Hair follicle dermal papilla cell (primary cell): Measurements from ENCODE around the gene PPM1K. TPM values are rescaled to one million over a fixed set of nuclear protein-coding genes. Genes with fewer than 3 reads are reported as not detected.

Source experiments
- small RNA-seq: library from RNA; depleted of rRNA; stranded (forward); fragments of <200 nt; gene quantifications from one replicate; pipeline ENCODE3, GENCODE V24; 2012
- total RNA-seq: library from RNA; depleted of rRNA; stranded (reverse); fragments of >200 nt; gene quantifications from 2 replicates; pipeline ENCODE4 v1.2.3, GENCODE V29; 2012

The PPM1K gene
- 17.6 and 18.0 TPM in 2 replicates for total RNA-seq

DNA sequence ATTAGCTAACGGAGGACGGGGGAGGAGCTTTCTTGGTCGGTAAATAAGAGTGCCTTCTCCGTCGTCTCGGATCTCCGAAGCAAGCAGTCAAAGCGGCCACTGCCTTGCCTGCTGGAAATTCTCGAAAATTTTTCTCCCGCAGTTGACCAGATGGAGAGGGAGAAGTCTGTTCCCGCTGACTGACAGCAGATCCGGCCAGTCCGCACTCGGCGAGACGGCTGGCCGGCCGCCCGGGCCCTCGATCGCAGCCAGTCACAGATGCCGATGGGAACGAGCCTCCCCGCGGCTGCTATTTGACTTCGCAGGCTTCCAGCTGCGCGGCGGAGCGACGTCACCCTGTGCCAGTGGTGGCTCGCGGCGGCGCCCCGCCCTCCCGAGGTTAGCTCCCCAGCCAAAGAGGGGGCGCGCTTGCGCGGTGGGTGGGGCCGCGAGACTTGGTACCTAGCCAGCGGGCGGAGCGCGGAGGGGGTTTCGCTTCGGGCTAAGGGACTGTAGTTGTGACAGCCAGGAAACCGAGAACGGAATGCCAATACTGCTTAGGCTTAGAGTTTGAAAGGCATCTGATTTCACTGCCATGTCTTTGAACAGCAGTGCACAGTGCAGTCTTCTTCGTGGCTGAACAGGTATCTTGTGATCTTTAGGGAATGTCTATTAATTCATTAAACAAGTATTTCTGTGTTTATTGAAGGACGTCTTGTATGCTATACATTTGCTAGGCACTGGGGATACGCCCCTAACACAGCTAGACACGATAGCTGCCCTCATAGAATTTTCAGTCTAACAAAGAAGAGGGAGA lies at the start of gene PPM1K:
TSS of gene PPM1K (minus strand) at position 123 of the 796 bp plus-strand sequence. CDS start 5,978 bp downstream, outside the sequence.

Small RNA genes within 50 kb of the gene (small RNA-seq; reads per million reads assigned to genes)
- gene RF00019, result not detected
- not detected for gene RNU6-1298P

Other genes with a start within 250 kb of the PPM1K start
- gene ABCG2, start 125.9 kb downstream of the PPM1K start, total RNA-seq, result 0.49 and 0.81 TPM in 2 replicates
- 22.6 and 35.0 TPM in 2 replicates for gene HERC6, start 94.3 kb upstream of the PPM1K start, total RNA-seq
- 4.7 and 6.5 TPM in 2 replicates for gene HERC5, start 172.6 kb upstream of the PPM1K start, total RNA-seq
- gene PYURF, start 239.2 kb upstream of the PPM1K start, total RNA-seq, result 36.2 and 39.3 TPM in 2 replicates